ENCODE data around the gene APCDD1.

Gene APCDD1

DNA sequence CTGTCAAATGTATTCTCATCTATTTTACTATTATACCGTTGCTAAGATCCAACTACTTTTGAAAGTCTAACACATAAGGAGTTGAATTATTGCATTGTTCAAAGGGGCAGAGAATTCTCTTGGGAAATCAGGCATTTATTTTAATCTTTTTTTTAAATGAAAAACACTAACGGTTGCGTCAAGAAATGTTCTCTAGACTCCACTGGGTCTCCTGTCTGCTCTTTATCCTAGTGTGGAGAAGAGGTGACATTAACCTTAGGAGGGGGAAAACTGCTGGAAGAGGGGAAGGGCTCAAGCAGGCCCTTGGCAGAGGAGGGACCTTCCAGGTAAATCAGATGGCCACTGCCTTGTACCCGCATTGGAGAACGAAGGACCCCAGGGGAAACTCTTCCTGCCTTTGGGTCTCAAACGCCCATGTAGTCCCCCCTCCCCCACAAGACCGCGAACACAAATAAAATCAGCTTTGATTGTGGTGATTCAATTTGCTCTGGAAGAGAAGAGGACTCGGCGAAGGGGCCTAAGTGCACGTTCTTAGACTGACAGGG is 1.1 kb upstream of the APCDD1 start:
- Histone ChIP-seq H3K4me1 (ENCODE audit: control insufficient read depth in 1 of 2, insufficient read depth in 1 of 2, low read depth in 1 of 2, low read length in 1 of 2) (peaks cover 4 to 6% of the 10 kb centered on the region in 2 experiments), H3K9me3 (no peaks in the 10 kb centered on the region), H3K27ac (no peak overlapping the region), H3K4me3 (ENCODE audit: low read depth in 1 of 2, low read length in 1 of 2) (no peak overlapping the region), H3K27me3 (peaks cover 99% of the 10 kb centered on the region), H3K36me3 (no peaks in the 10 kb centered on the region)
- TF ChIP-seq, protein P1, sequence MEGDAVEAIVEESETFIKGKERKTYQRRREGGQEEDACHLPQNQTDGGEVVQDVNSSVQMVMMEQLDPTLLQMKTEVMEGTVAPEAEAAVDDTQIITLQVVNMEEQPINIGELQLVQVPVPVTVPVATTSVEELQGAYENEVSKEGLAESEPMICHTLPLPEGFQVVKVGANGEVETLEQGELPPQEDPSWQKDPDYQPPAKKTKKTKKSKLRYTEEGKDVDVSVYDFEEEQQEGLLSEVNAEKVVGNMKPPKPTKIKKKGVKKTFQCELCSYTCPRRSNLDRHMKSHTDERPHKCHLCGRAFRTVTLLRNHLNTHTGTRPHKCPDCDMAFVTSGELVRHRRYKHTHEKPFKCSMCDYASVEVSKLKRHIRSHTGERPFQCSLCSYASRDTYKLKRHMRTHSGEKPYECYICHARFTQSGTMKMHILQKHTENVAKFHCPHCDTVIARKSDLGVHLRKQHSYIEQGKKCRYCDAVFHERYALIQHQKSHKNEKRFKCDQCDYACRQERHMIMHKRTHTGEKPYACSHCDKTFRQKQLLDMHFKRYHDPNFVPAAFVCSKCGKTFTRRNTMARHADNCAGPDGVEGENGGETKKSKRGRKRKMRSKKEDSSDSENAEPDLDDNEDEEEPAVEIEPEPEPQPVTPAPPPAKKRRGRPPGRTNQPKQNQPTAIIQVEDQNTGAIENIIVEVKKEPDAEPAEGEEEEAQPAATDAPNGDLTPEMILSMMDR (IDR thresholded peaks at IDR 0.05): no peak

DNA sequence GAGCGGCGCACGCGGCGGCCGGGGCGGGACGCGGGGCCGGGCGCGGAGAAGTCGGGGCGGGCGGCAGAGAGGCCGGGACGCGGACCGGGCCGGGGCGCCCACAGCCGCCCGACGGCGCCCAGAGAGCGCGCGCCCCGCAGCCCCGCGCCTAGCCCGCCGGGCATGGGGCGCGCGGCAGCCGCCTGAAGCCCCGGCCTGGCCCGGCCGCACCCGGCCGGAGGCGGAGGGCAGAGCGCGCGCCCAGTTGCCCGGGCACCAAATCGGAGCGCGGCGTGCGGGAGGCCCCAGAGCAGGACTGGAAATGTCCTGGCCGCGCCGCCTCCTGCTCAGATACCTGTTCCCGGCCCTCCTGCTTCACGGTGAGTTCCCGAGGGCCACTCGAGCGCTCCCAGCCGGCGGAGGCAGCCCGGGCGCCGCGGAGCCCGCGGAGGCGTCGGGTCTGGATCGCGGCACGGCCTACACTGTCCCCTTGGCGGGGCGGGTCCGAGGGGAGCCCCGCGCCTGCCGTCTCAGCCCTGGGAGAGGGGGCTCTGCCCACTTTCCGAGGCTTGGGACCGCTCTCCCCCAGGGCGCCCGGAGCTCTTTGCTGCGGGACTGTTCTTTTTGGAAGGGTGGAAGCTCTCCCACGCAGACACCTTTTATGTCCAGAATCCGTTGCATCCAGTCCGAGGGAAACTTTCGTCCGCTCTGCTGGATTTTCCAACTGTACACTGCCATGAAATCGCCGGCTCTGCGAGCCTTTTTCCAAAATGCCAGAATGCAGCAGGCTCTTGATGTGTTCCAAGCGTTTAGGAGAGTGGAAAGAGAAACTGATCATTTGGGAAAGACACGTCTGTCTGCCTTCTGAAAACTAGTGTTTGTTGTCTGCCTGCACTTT is 484 bp downstream of the APCDD1 start:
- TF ChIP-seq, protein P1 (IDR thresholded peaks at IDR 0.05): no peak
- Histone ChIP-seq H3K9me3 (no peaks in the 10 kb centered on the region), H3K27ac (no peak overlapping the region), H3K4me1 (ENCODE audit: control insufficient read depth in 1 of 2, insufficient read depth in 1 of 2, low read depth in 1 of 2, low read length in 1 of 2) (peaks cover 4 to 6% of the 10 kb centered on the region in 2 experiments), H3K36me3 (no peaks in the 10 kb centered on the region), H3K4me3 (ENCODE audit: low read depth in 1 of 2, low read length in 1 of 2) (no peak overlapping the region), H3K27me3 (peaks cover 93% of the 10 kb centered on the region)

DNA sequence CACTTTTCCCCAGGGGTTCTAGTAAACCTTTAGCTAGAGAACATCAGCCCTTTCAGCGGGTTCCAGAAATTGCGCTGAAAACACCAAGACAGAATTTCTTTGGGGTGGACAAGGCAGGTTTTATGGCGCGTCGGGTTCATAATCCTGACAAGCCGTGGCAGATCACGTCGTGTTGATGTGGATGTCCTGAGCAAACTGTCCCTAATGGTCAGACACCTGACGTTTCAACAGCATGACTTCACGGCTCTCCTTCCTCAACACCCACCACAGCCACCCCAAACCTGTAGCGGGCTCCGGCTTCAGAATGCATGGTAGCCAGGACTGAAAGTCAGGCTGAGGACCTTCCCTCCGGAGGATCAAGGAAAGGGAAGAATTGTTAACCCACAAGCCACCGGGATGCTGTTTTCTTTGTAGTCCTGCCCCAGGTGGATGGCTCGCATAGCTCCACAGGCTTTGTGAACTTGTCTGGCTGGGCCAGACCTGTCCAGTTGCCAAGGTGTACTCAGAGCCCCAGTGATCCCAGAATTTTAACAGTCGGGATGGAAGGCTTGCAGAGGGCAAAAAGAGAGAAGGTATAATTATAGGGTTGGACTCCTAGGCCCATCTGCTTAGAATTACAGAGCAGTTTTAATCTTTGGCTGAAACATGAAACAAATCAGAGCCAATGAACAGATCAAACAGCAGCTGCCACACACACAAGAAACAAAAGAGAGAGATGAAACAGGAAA is 1.5 kb downstream of the APCDD1 start:
- TF ChIP-seq, protein P1 (IDR thresholded peaks at IDR 0.05): no peak
- H3K27me3 ChIP-seq: peaks cover 84% of the 10 kb centered on the region
- H3K4me3 ChIP-seq (ENCODE audit: low read depth in 1 of 2, low read length in 1 of 2): no peak overlapping the region
- H3K4me1 ChIP-seq (ENCODE audit: control insufficient read depth in 1 of 2, insufficient read depth in 1 of 2, low read depth in 1 of 2, low read length in 1 of 2): peaks cover 4 to 6% of the 10 kb centered on the region in 2 experiments
- no peaks in the 10 kb centered on the region for H3K36me3 ChIP-seq
- H3K27ac ChIP-seq: no peak overlapping the region
- H3K9me3 ChIP-seq: no peaks in the 10 kb centered on the region

DNA sequence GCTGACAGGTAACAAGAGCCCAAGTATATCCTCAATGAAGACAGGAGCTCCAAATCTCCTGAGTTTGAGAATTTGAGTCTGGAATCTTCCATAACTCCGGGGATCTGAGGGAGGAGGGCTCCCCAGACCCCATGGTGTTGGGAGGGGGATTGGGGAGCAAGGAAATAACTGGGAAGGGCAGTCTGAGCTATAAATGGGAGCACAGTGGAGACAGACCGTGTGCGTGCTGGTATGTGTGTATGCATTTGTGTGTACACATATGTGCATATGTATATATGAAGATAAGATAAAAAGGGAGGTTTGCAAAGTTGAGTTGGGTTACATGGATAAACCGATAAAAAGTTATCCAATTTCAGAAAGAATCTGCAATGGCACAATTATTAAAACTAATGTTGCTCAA is 2.3 kb downstream of the APCDD1 start:
- Histone ChIP-seq H3K4me3 (ENCODE audit: low read depth in 1 of 2, low read length in 1 of 2) (no peak overlapping the region), H3K4me1 (ENCODE audit: control insufficient read depth in 1 of 2, insufficient read depth in 1 of 2, low read depth in 1 of 2, low read length in 1 of 2) (peaks cover 4 to 6% of the 10 kb centered on the region in 2 experiments), H3K27ac (no peak overlapping the region), H3K27me3 (peaks cover 75% of the 10 kb centered on the region), H3K9me3 (no peaks in the 10 kb centered on the region), H3K36me3 (no peaks in the 10 kb centered on the region)
- TF ChIP-seq, protein P1 (IDR thresholded peaks at IDR 0.05): no peak

DNA sequence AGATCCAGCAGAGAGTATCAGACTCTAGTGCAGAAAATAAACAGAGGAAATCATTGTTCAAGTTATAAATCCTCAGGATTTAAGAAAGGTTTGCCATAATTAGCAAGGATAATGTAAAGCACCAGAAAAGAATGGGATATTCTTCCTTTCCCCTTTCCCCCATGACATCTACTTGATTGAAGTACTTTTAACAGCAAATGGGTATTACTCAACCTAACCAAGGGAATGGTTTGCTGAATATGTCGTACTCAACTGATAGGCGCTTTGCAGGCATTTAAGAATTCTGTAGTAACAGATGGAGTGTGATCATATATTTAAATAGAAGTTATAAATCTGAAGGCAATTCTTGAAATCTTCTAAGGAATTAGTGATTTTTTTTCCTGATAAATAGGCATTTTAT is 2.7 kb downstream of the APCDD1 start:
- TF ChIP-seq, protein P1 (IDR thresholded peaks at IDR 0.05): no peak
- no peaks in the 10 kb centered on the region for H3K9me3 ChIP-seq
- no peaks in the 10 kb centered on the region for H3K36me3 ChIP-seq
- H3K4me3 ChIP-seq (ENCODE audit: low read depth in 1 of 2, low read length in 1 of 2): no peak overlapping the region
- H3K27me3 ChIP-seq: peaks cover 71% of the 10 kb centered on the region
- H3K27ac ChIP-seq: no peak overlapping the region
- peaks cover 4 to 6% of the 10 kb centered on the region in 2 experiments for H3K4me1 ChIP-seq (ENCODE audit: control insufficient read depth in 1 of 2, insufficient read depth in 1 of 2, low read depth in 1 of 2, low read length in 1 of 2)

Measured in neutrophil (primary cell).